IMR-90 (cell line): ENCODE measurements around the gene SYNGR1. TPM values are rescaled to one million over a fixed set of nuclear protein-coding genes. Genes with fewer than 3 reads are reported as not detected.

ENCODE experiments used
- FOS ChIP-seq: fragments of 150-350 bp; IDR thresholded peaks from 2 replicates; pipeline ENCODE4 v1.6.1; 2016; ENCODE audit warnings: low read depth, low read length
- MXI1 ChIP-seq: IDR thresholded peaks from 2 replicates; pipeline ENCODE4 v1.6.1; 2012; ENCODE audit warnings: low read depth, mild to moderate bottlenecking, low read length, moderate library complexity, borderline replicate concordance
- SMC3 ChIP-seq: fragments of 150-350 bp; IDR thresholded peaks from 2 replicates; pipeline ENCODE4 v1.6.1; 2016; ENCODE audit warnings: low read depth, mild to moderate bottlenecking, antibody characterized with exemption, low read length, moderate library complexity
- polyA plus RNA-seq, 3 experiments: library from polyadenylated mRNA; depleted of rRNA; stranded (reverse); fragments of >200 nt; gene quantifications; 2 replicates each; pipeline ENCODE4 v1.2.3, GENCODE V29; 2012; ENCODE audit warnings: low replicate concordance in 1 of 3
- total RNA-seq: library from RNA; depleted of rRNA; stranded (reverse); fragments of >200 nt; gene quantifications from 2 replicates; pipeline ENCODE4 v1.2.3, GENCODE V29; 2012
- TF ChIP-seq, protein P1 (sequence below): conservative IDR thresholded peaks from 2 replicates; pipeline ENCODE4 v1.5.1; 2012; ENCODE audit warnings: mild to moderate bottlenecking, low read depth, low read length, improper control_type of control experiment

SYNGR1 gene
- total and polyA plus RNA-seq, 2 of the 4 experiments (the other 2 are of a cell fraction) = 6.3 to 81.5 TPM

DNA sequence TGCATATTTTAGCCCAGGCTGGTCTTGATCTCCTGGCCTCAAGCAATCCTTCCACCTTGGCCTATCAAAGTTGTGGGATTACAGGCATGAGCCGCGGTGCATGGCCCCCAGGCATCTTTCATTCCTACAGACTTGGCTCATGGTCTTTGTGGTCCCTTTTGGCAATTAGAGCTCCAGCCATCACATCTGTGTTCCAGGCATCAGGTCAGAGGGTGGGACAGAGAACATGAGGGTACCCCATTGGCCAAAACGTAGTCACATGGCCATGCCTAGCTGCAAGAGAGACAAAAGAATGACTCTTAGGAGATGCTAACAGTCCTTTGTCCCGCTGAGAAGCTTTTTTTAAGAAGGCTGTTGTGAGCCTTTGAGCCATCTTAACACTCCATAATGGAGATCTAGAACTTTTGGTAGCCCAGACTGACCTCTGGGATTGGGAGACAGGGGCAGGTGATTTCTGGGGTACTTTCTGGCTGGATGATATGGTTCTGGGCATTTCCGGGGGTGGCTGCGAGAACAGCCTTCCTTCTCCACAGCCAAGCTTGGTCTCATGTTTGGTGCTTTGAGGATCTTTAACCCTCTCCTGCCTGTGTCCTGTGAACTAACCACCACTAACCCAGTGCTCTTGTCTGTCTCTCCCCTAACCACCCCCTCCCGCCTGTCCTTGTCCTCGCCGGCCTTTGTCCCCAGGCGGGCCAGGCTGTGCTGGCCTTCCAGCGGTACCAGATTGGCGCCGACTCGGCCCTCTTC is 31.4 kb downstream of the SYNGR1 start (continued):
- TF ChIP-seq FOS = no peak
- no peak for TF ChIP-seq MXI1
- TF ChIP-seq, protein P1, sequence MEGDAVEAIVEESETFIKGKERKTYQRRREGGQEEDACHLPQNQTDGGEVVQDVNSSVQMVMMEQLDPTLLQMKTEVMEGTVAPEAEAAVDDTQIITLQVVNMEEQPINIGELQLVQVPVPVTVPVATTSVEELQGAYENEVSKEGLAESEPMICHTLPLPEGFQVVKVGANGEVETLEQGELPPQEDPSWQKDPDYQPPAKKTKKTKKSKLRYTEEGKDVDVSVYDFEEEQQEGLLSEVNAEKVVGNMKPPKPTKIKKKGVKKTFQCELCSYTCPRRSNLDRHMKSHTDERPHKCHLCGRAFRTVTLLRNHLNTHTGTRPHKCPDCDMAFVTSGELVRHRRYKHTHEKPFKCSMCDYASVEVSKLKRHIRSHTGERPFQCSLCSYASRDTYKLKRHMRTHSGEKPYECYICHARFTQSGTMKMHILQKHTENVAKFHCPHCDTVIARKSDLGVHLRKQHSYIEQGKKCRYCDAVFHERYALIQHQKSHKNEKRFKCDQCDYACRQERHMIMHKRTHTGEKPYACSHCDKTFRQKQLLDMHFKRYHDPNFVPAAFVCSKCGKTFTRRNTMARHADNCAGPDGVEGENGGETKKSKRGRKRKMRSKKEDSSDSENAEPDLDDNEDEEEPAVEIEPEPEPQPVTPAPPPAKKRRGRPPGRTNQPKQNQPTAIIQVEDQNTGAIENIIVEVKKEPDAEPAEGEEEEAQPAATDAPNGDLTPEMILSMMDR = no peak
- TF ChIP-seq SMC3 = no peak
